SW 1271 (cell line): Measurements from ENCODE around the gene EMD.
A peak's percentile ranks its signal among the peaks of the same experiment; 100 is the strongest.
"Not testable (repeated sequence)": the region's sequence is repeated elsewhere in the genome, so short reads cannot be mapped to it uniquely, and the experiment has no call there.

Experiments
- DNase-seq, 2 experiments: peaks; one replicate each; lab custom pipeline; 2025; lab: John Stamatoyannopoulos, UW

Gene EMD

DNA sequence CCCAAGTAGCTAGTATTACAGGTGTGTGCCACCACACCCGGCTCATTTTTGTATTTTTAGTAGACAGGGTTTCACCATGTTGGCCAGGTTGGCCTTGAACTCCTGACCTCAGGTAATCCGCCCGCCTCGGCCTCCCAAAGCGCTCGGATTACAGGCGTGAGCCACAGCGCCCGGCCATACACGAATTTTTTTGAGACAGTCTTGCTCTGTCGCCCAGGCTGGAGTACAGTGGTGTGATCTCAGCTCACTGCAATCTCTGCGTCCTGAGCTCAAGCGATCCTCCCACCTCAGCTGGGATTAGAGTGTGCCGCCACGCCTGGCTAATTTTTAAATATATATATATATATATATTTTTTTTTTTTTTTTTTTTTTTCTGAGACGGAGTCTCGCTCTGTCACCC is 17.3 kb downstream of the EMD start:
- DNase-seq = not testable (repeated sequence)

DNA sequence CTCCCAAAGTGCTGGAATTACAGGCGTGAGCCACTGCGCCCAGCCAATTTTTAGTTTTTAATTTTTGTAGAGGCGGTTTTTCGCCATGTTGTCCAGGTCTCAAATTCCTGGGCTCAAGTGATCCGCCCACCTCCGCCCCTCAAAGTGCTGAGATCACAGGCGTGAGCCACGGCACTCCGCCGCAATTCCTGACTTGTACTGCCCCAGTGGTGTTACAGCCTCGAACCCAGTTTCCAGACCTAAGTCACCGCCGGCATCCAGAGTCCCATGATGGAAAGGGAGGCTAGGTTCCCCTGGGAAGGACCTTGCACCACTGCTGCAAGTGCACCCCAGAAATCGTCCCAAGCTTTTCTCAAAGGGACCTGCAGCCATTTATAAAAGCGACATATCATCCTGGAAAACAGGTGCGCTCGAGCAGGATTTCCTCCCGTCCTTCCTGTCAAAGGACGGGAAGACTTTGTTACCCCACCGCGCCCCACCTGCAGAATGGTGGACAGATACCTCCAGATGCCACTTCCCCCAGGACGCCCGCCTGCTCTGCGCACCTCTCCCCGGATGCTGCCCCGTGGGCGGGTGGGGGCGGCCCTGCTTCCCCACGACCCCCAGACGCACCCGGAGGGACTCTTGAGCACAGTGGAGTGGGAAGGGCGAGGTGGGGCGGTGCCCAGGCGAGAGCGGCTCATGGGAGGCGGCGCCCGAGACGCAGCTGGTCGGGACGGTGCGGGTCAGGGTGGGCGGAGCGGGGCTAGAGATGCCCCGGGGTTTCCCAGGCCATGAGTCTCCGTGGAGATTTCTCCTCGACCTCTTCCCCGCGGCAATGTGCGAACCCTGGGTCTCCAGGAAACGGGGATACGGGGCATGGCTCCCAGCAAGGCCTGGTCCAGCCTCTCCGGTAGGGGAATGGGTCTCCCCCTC is 18.1 kb downstream of the EMD start:
- DNase-seq = peak in 1 of 2 experiments; percentile 54

DNA sequence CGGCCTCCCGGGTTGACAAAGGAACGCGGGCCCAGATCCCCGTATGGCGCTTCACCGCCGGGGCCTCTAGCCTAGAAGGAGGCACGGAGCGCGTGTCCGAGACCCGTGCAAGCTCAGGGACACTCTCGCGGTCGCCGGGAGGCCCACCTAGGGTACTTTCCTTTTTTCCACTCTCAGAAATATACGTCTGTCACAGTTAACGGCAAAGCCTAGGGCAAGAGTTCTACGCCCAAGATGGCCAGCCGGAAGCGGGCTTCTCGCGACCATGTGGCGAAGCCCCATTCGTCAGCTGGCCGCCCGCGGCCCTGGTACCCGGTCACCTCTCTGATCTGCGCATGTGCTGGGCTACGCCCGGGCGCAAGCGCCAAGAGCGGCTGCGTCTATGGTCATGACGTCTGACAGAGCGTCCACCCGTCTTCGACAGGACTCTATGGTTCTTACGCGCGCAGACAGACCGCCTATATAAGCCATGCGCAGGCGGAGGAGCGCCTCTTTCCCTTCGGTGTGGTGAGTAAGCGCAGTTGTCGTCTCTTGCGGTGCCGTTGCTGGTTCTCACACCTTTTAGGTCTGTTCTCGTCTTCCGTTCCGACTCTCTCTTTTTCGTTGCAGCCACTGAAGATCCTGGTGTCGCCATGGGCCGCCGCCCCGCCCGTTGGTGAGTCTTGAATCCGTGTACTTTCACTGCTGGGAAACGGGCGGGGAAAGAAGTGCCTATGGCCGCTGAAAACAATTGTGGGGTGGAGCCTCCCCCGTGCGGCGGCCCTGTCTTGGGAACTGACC is 19.0 kb downstream of the EMD start, which contains the start of gene RPL10:
RPL10 (plus strand) TSS at position 490 of the 780 bp plus-strand sequence; CDS start at position 633, 143 bp downstream.
- DNase-seq = peak; percentile 76 to 95

DNA sequence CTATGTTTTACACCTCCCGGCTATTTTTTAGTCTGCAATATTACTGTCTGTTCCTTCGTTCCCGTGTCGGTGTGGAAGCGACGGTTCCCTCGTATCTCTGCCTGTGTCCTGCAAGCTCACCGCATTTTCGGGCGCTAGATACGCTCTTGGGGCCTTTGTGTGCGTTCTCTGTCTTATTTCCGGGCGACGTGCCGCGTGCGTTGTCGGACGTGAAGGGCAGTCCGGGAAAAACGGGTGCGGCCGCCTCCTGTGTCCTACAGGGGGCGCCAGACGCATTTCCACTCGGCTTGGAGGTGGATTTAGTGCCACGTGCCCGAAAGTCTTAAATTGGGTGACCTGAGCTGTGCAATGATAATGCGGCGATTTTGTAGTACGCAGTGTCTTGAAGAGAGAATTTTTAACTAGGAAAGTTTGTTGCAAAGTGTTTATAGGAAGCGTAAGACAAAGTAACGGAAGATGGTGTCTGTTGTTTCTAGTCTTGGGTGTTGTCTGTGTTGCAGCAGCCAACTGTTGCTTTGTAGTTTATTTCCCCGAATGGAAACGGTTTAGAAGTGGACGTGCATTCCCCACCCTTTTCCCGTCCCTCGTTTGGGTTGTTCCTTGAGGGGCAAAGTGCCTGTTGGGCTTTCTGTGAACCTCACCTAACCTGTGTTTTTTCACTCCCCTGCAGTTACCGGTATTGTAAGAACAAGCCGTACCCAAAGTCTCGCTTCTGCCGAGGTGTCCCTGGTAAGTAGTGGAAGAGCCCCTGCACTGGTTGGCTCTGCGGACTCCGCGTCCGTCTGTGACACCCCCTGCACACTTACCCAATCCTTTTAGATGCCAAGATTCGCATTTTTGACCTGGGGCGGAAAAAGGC is 19.8 kb downstream of the EMD start:
- peak; percentile 41 to 63 for DNase-seq

DNA sequence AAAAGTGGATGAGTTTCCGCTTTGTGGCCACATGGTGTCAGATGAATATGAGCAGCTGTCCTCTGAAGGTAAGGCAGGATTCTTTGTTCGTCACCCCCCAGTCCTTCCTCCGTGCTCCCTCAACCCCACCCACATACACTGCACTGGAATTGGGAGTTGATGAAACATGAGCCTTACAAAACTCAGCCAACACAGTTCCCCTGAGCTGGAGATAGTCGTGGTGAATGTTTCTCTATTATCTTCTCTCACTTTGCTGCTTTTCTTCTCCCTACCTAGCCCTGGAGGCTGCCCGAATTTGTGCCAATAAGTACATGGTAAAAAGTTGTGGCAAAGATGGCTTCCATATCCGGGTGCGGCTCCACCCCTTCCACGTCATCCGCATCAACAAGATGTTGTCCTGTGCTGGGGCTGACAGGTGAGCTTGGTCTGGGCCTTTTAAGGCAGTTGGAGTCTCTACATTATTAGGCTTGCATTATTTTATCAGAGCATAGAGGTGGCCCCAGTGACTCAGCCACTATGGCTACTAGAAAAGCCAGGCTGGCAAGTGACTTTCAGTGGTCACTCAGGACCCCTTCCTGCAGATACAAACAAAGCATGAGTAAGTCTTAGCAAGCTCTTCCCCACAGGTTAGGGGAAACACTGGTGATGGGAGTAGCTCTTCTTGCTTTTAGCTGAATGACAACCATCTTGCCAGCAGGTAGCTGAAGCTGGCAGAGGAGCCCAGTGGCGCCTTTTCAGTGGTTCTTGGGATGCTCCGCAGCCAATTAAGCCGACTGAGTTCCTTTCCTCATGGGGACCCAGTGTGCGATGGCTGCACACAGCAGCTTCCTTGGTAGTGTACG is 20.7 kb downstream of the EMD start:
- peak in 1 of 2 experiments; percentile 19 for DNase-seq

DNA sequence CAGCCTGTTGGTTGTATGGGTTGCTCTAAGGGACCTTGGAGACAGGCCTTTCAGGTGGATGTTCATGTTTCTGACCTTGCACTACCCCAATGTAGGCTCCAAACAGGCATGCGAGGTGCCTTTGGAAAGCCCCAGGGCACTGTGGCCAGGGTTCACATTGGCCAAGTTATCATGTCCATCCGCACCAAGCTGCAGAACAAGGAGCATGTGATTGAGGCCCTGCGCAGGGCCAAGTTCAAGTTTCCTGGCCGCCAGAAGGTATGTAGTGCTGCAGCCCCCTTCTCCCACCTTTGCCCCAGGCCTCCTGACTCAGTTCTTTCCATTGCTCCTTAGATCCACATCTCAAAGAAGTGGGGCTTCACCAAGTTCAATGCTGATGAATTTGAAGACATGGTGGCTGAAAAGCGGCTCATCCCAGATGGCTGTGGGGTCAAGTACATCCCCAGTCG is 21.3 kb downstream of the EMD start:
- not testable (repeated sequence) for DNase-seq

DNA sequence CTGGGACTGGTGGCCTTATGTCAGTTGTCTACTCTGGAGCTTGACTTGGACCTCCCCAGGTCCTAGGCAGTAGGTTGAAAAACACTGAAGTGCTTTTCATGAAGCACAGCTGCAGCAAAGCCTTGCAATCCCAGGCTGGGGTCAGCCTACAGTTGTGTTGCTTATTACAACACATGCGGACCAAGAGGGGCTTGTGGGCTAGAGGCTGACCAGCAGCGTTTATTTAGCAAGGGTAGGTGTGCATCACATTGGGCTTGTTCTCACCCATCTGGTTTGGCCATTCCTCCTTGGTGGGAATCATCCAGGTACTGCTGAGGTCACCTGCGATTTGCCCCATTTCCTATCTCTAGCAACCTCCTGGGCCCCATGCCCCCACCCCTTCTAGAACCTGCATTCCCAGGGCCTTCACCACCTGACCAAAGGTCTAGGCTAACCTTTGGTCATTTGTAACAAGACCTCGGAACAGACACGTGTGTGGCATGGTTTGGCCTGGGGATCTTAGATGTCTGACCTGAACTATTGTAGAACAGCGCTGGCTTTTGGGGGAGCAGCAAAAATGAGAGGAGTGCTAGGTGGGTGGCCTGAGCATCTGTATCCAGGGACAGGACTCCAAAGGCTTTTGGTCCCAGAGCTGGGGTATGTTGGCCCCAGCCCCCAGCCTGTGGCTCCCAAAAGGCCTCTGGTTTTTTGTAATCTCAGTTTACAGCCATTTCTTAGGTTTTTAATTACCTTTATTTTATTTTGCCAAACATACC is 22.1 kb downstream of the EMD start:
- peak in 1 of 2 experiments; percentile 10 for DNase-seq

DNA sequence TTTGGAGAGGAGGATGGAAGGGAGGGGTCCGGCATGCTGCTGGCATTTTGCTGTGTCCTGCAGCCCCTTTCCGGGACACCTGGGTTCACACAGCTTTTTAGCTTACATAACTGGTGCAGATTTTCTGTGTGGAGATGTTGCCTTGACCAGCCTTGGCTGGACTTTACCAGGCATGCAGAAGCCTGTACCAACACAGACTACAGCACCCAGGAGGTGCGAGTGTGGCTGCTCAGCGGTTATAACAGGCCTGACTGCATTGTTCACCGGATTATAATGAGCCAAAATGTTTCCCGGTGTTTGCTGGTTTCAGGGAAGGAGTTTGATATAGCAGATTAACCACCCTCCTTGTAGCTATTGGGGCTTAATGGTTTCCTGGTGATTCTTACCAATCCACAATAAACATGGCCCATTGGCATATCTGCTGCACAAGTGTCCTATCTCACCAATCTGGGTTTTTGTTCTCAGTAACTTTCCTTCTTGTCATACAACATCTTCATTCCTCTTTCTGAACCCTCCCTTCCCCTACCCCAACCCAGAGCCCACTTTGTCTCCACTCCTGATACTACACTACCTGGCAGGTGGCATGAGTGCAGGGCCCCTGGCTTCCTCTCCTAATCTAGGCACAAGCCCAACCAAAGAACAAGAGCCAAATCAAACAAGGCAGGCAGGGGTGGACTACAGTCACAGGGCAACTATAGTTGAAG is 23.0 kb downstream of the EMD start:
- no peak for DNase-seq

DNA sequence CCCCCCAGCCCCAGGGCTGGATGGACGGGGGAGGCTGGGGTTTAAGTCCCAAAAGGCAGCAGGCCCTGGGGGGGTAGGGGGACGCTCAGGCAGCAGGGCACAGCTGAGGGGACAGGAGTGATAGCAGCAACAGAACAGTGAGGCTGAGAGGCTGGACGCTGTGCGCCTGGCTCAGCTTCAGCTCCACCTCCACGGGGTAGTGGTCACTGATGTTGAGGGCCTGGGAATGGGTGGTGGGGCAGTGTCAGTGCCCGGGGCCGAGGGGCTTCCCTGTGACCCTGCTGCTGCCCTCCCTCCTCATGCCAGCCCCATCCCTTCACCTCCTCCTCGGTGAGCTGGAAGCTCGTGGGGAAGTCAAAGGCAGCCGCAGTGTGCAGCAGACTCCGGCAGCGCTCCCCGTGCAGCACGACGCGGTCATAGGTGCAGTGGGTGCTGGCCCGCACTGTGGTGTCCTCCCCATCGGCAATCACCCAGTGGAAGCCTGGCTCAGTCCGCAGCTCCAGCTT is 23.6 kb downstream of the EMD start:
- no peak for DNase-seq

DNA sequence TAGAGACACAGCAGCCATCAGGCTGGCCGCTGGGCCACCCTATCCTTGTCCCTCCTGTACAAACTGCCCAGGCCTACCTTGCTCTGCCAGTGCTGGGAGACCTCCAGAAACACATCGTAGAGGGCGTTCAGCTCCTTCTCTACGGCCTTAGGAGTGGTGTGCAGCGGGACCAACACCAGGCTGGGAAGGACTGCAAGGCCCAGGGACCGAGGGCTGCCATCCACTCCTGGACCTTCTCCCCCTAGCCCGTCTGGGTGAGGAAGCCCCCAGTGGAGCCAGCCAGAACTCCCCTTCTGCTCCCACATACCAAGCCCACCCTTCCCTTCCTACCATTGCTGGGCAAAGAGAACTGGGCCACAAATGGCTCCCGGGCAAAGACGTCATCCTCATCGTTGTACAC is 24.1 kb downstream of the EMD start:
- no peak for DNase-seq

DNA sequence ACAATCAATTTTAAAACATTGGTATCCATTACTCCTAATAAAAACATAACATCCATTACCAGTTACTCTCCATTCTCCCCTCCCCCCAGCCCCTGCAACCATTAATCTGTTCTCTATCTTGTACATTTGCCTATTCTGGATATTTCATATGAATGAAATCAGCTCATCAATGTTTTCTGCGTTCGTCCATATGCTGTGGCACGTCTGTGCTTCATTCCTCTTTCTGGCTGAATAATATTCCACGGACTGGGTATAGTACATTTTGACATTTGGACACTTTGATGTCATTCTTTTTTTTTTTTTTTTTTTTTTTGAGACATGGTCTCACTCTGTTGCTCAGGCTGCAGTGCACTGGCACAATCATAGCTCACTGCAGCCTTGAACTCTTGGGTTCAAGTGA is 24.8 kb downstream of the EMD start:
- DNase-seq = no peak

DNA sequence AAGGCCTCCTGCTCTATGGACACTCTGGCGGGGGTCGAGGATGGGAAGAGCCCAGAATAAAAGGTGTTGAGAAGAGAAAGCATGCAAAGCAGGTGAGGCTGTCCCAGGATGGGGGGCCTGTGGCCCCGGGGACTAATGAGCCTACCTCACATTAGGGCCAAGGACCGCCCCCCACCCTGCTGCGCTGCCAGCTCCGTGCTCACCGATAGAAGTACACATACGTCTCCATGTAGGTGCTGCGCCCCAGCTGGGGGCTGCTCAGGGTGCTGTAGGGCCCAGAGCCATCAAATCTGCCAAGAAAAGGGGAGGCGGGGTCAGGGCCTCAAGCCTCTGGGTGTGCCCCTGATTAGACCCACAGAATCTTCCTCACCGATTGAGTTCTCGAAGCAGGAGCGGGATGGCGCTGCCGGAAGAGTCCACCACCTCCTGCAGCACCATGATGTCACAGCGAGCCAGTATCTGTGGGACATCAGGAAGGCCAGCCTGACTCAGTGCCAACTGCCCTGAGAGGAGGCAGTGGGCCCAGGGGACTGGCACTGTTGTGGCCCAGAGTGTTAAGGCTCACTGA is 25.6 kb downstream of the EMD start:
- DNase-seq = no peak

DNA sequence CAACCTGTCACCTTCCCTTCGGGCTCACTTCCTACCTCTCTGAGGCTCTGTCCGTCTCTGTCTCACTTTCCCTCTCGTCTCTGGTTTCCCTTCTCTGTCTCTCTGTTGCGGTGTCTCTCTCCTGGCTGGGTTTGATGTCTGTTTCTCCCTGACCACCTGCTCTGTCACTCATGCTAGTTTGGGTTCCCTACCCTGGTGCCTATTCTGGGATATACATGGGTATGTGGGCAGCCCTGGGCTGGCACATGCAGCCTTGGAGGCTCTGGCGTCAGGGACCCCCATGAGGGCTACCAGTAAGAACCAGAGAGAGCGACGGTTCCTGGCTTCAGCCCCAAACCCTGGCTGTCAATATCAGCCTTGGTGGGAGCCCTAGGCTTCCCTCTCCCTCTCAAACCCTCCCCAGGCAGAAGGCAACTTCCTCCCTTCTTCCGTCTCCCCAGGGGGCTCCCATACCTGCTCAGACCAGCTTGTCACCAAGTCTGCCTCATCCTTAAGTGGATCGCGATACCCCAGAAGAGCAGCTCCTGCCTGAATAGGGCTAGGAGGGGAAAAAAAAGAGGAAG is 29.6 kb downstream of the EMD start:
- no peak for DNase-seq

DNA sequence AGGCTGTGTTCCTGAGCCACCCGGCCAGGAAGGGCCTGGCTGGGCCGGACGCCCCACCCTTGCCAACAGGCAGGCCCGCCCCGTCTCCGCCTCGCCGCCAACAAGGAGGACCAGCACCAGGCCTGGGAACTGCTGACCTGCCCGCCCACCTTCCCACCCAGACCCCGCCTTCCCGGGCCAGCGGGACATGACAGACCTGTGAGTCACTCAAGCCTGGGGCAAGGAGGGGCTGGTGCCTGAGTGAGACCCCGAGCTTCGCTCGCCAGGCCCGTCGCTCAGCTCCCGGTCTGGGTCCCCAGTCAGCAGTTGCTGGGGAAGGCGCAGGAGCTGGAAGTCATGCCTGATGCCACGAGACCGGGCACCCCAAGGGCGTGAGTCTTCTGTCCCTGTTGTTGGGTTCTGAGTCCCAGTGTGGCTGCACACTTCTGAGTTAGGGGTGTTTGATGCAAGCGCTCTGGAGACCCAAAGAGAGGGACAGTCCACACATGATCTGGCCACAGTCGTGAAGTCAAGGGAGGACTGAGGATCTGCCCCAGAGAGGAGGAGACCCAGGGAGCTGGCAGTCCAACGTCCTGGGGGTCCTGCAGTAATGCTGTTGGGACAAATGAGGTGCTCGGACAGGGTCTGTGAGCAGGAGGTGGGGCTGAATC is 30.3 kb downstream of the EMD start, which contains the start of gene DNASE1L1:
DNASE1L1 (minus strand) TSS at position 33 of the 650 bp plus-strand sequence. CDS start 3,686 bp downstream, outside the sequence.
- DNase-seq = peak; percentile 67 to 83

DNA sequence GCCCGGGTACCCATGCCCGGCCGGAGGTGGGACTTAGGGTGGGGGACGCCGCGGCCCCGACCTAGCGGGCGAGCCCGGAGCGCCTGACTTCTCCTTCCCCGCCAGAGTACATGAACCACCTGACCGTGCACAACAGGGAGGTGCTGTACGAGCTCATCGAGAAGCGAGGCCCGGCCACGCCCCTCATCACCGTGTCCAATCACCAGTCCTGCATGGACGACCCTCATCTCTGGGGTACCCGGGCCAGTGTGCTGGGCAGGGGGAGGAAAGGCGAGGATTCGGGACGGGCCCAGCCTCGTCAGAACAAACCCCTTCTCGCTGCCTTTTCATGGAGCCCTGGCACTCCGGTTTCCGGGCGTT is 32.9 kb downstream of the EMD start:
- peak in 1 of 2 experiments; percentile 47 for DNase-seq

DNA sequence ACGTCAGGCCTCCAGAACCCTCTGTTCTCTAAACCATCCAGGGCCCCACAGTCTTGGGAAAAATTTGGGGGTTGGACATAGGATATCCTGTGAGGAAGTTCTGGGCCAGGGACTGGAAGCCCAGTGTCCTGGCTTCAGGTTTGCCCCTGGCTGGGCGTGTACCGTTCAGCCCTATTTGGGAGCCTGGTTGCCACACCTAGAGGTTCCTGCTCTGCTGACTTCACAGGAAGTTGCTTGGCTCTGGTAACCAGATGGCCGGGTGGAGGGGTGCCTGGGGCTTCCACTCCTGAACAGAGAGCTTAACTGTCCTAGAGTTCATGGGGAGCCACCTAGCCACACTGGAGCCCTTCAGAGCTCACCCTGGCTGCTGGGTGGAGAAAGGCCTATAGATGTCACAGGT is 33.4 kb downstream of the EMD start:
- no peak for DNase-seq

DNA sequence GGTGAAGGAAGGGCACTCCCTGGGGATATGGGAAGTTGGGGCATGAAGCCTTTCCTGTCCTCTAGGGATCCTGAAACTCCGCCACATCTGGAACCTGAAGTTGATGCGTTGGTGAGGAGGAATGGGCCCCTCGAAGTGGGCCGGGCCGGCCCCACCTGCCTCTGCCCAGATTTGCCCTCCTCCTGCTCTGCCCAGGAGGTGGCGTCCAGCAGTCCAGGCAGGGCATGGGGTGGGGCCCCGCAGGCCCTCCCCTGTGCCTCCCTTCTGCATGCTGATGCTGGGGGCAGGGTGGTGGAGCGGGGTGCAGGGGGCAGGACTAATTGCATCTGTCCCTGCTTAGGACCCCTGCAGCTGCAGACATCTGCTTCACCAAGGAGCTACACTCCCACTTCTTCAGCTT is 34.0 kb downstream of the EMD start:
- no peak for DNase-seq

DNA sequence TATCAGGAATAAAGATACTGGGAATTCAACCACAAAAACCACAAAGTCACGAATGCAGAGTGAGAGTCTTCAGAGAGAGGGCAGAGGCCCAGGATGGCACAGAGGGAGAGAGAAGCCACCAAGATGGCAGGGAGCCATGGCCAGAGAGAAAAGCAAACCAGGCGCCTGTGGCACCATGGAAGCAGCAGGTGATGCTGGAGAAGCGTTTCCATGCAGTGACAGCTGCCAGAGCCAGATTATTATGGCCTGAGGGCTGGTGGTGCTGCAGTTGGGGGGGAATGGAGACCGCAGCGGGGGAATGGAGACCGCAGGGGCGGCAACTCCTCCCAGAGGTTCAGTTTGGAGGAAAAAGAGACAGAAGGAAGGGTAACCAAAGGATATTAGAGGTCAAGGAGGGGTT is 38.1 kb downstream of the EMD start:
- no peak for DNase-seq
